Left hindlimb (tissue), 1 donor: ENCODE data around the gene R3HDM2.
"Not testable (repeated sequence)": the region's sequence is repeated elsewhere in the genome, so short reads cannot be mapped to it uniquely, and the experiment has no call there.

Experiments
- DNase-seq: peaks from one replicate; pipeline ENCODE4 v3.0.0-alpha.2; 2018

The R3HDM2 gene

DNA sequence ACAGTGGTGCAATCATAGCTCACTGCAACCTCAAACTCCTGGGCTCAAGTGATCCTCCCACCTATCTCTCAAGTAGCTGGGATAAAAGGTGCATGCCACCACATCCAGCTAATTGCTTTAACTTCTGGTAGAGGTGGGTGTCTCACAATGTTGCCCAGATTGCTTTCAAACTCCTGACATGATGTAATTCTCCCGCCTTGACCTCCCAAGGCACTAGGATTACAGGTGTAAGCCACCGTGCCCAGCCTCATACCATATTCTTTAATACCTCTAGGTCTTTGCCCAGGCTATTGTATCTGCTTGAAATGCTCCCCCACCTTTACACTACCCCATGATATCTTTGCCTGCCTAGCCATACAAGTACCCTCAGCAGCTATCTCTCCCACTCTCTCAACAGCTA lies 11.3 kb downstream of the R3HDM2 start:
- no peak for DNase-seq

DNA sequence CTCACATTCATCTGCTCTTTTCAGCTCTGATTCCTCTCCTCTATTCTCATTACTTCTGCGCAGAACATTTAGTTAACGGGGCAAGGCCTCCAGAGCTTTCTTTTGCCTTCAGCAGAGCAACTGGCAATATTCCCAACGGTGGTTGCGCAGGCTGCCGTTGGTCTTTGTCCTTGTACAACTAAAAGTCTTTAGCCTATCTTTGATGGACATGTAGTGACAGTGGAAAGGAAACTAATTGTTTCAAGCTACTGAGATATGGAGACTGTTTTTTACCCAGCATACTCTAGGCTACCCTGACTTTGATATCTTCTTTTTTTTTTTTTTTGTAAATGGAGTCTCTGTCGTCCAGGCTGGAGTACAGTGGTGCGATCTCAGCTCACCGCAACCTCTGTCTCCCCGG lies 12.6 kb downstream of the R3HDM2 start:
- no peak for DNase-seq

DNA sequence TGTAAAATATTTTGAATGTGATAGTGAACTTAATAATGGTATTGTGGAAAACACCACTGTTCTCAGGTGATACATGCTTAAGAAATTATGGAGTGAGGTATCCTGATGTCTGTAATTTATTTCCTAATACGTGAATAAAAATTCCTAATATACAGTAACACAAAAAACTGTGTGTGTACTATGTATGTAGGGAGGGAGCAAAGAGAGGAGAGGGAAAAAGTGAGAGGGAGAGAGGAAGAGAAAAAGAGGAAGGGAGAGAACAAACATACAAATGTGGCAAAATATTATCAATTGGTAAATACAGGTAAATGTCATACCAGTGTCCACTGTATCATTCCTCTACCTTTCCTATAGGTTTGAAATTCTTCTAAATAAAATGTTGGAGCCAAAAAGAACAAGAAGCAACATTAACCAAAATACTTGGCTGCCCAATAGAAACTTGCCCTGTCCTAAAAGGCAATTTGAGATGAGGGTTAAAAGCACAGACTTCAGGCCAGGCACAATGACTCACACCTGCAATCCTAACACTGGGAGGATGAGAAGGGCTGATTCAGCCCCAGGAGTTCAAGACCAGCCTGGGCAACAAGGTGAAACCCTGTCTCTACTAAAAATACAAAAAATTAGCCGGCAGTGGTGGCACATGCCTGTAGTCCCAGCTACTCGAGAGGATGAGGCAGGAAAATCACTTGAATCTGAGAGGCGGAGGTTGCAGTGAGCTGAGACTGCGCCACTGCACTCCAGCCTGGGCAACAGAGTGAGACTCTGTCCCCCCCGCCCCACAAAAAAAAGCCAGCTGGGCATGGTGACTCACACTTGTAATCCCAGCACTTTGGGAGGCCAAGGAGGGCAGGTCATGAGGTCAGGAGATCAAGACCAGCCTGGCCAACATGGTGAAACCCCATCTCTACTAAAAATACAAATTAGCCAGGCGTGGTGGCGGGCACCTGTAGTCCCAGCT lies 14.5 kb downstream of the R3HDM2 start:
- DNase-seq, result no peak

DNA sequence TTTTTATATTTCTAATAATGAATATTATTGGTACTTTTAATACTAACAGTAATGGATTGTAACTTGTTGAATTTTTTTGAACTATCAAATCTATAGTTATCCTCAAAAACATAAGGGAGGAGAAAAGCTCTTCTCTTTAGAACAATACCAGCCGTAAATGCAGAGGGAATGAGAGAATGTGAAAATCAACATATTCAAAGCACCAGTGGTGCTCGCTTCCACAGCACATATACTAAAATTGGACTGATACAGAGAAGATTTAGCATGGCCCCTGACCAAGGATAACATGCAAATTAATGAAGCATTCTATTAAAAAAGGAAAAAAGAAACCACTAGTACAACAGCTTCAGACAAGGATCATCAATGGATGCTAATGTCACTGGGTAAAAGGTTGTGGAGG lies 15.8 kb downstream of the R3HDM2 start:
- no peak for DNase-seq

DNA sequence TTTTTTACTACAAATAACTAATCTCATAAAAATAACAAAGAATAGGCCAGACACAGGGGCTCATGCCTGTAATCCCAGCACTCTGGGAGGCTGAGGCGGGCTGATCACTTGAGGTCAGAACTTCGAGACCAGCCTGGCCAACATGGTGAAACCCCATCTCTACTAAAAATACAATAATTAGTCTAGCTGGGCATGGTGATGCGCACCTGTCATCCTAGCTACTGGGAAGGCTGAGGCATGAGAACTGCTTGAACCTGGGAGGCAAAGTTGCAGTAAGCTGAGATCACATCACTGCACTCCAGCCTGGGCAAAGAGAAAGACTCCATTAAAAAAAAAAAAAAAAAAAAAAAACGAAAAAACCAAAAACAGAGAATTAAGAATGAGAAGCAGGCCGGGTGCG lies 16.7 kb downstream of the R3HDM2 start:
- not testable (repeated sequence) for DNase-seq

DNA sequence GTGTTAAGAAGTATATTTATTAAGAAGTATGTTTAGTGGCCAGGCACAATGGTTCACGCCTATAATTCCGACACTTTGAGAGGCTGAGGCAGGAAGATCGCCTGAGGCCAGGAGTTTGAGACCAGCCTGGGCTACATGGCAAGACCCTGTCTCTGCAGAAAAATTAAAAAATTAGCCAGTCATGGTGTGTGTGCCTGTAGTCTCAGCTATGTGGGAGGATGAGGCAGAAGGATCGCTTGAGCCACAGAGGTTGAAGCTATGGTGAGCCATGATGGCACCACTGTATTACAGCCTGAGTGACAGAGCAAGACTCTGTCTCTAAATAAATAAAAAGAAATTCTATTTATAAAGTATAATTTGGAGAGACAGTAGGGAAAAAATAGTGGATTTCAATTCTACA lies 20.3 kb downstream of the R3HDM2 start:
- DNase-seq, result no peak

DNA sequence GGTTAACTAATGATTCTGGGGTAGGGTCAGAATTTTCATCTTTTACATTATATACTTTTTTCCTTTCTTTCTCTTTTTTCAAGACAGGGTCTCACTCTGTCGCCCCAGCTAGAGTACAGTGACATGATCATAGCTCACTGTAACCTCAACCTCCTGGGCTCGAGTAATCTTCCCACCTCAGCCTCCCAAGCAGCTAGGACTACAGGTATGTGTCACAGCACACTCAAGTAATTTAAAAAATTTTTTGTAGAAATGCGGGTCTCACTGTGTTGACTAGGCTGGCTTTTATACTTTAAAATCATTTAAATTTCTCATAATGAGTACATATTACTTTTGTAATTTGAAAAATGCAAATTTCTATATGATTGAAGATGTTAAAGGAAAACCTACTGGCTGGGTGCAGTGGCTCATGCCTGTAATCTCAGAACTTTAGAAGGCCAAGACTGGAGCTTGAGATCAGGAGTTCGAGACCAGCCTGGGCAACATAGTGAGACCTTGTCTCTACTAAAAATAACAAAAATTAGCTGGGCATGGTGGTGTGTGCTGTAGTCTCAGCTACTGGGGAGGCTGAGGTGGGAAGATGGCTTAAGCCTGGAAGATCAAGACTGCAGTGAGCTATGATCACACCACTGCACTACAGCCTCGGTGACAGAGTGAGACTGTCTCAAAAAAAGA lies 25.7 kb downstream of the R3HDM2 start:
- DNase-seq, result no peak

DNA sequence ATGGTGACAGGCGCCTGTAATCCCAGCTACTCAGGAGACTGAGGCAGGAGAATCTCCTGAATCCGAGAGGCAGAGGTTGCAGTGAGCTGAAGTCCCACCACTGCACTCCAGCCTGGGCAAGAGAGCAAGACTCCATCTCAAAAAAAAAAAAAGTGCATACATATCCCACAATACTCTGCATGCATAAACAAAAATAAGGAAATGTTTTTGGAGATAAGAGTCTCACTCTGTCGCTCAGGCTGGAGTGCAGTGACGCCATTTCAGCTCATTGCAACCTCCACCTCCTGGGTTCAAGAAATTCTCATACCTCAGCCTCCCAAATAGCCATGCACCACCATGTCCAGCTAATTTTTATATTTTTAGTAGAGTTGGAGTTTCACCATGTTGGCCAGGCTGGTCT lies 28.7 kb downstream of the R3HDM2 start:
- not testable (repeated sequence) for DNase-seq

DNA sequence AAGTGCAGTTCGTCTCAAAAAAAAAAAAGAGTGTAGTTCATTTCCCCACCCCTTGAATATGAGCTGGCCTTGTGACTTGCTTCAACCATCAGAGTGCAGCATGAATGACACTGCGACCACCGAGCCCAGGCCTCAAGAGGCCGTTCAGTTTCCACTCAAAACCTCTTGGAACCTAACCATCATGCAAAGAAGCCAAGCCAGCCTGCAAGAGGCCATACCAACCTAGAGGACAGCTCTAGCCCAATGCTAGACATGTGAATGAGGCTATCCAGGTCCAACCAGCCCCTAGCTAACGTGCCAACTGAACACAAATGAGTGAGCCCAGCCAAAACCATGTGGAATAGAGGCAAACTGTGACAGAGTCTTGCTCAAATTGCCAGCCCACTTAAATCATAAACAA lies 29.7 kb downstream of the R3HDM2 start:
- no peak for DNase-seq

DNA sequence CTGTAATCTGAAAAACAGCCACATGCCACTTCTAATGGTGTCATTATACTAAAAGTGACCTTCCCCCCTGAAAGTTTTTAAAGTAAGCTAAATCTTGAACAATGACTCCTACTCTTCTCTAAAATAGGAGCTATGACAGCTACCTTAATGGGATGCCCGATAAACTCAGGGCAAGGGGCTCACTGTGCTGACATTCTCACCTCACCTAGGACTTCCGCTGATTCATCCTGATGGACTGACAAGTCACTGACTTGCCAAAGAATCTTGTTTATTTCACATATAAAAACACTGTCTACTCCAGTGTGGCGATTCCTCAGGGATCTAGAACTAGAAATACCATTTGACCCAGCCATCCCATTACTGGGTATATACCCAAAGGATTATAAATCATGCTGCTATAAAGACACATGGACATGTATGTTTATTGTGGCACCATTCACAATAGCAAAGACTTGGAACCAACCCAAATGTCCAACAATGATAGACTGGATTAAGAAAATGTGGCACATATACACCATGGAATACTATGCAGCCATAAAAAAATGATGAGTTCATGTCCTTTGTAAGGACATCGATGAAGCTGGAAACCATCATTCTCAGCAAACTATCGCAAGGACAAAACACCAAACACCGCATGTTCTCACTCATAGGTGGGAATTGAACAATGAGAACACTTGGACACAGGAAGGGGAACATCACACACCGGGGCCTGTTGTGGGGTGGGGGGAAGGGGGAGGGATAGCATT lies 31.0 kb downstream of the R3HDM2 start:
- DNase-seq, result not testable (repeated sequence)

DNA sequence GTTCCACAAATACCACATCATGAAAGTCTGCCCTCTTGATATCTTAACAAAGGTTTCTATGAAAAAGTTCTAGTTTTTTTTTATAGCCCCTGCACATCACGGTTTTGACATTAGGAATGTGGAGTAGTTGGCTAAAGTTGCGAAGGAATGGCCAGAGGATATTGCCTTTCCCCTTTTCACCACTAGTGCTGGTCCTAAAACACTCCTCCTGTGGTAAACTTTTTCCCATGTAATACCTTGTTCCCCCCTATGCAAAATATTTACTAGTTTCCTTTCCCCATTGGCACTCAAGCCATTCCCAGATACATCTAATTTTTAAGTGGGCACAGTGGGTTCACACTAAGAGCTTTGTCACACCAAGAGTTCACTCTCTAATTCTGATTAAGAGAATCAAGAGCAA lies 33.4 kb downstream of the R3HDM2 start:
- DNase-seq, result no peak

DNA sequence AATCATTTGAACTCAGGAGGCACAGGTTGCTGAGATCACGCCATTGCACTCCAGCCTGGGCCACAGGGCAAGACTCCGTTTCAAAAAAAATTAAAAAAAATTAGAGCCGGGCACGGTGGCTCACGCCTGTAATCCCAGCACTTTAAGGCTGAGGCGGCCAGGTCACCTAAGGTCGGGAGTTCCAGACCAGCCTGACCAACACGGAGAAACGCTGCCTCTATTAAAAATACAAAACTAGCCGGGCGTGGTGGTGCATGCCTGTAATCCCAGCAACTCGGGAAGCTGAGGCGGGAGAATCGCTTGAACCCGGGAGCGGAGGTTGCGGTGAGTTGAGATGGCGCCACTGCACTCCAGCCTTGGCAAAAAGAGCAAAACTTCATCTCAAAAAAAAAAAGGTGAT lies 35.7 kb downstream of the R3HDM2 start:
- no peak for DNase-seq

DNA sequence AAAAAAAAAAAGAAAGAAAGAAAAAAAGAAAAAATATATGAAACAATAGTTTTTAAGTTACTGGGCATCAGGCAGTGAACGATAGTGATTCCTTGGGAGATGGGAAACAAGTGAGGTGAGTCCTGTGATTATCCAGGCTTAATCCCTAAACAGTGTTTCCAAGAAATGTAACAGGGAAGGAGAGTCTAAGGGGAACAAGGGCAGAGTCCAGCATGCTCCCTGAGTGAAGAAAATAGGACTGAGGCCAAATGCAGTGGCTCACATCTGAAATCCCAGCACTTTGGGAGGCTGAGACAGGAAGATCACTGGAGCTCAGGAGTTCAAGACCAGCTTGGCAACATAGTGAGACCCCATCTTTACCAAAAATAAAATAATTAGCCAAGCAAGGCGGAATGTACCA lies 40.7 kb downstream of the R3HDM2 start:
- no peak for DNase-seq

DNA sequence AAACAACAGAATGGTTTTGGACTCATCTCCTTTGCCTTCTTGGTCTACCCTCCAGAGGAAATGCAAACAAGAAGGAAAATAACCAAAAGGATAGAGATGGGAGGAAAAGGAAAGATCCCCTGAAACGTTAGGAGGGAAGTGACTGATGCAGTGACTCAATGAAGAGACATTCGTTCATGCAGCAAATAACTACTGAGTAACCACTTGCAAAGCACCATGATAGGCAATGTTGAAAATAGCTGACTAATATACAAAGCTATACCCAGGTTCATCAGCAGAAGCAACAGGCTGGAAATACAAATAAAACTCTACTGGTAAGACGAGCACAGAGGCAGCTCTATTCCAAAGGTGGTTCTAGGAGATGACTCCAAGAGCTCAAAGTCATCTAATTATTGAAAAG lies 41.8 kb downstream of the R3HDM2 start:
- DNase-seq, result no peak

DNA sequence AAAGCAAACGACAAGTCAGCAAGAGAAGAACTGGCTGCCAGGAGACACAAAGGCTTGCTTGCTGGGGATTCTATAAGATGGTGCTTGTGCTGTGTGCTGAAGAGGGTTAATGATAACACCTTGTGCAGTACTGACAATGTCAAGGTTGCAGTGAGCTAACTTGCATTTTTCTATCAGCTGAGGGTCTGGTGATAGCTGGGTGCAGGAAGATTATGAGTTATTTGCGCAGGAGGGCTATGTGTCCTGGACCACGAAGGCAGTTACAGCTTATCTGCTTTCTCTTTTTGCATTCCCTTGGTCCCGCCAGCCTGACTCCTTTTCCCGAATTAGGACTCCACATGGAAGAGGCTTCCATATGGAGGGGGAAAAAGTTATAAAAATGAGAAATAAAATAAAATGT lies 42.4 kb downstream of the R3HDM2 start:
- no peak for DNase-seq

DNA sequence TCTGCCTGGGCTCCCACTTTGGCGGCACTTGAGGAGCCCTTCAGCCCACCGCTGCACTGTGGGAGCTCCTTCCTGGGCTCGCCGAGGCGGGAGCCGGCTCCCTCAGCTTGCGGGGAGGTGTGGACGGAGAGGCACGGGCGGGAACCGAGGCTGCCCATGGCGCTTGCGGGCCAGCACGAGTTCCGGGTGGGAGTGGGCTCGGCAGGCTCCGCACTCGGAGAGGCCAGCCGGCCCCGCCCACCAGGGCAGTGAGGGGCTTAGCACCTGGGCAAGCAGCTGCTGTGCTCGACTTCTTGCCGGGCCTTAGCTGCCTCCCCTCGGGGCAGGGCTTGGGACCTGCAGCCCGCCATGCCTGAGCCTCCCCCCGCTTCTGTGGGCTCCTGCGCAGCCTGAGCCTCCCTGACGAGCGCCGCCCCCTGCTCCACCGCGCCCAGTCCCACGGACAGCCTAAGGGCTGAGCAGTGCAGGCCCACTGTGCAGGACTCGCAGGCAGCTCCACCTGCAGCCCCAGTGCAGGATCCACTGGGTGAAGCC lies 44.6 kb downstream of the R3HDM2 start:
- DNase-seq, result no peak

DNA sequence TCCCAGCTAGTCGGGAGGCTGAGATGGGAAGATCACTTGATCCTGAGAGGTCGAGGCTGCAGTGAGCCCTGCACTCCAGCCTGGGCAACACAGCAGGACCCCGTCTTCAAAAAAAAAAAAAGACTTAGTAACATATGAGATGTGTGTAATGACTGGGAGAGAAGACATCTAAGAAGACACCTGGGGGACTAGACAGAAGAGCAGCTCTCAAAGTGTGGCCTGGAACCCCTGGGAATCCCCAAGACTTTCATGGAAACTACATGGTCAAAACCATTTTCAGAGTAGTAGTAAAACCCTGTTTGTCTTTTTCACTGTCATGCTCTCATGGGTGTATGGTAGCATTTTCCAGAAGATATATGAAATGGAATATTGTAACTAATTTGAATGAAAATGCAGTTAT lies 45.3 kb downstream of the R3HDM2 start:
- DNase-seq, result no peak

DNA sequence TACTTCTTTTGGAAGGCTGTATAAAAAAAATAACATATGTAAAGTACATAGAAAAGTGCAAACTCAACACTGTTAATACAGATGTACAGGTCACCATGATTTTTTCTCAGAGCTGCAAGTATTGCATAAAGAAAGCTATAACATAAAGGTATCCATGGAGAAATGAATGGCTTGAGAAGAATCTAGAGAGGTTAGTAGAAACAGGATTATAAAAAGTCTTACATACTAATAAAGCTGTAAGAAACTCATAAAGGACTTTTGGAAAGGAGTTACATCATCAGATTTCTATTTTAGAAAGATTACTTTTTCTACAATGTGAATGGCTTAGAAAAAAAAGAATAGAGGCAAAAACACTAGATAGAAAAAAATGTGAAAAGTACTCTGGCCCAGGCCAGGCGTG lies 46.4 kb downstream of the R3HDM2 start:
- DNase-seq, result no peak

DNA sequence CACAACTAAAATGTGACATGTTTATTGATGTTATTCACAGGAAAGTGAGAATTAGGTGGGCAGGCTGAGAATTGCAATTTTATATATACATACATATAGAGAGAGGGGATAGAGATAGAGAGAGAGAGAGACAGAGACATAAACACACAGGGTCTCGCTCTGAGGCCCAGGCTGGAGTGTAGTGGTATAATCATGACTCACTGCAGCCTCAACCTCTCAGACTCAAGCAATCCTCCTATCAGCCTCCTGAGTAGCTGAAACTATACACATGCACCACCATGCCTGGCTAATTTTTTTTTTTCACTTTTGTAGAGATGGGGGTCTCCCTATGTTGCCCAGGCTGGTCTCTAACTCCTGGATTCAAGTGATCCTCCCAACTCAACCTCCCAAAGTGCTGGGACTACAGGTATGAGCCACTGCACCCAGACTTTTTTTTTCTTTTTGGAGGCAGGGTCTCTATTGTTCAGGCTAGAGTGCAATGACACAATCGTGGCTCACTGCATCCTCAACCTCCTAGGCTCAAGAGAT lies 49.1 kb downstream of the R3HDM2 start:
- no peak for DNase-seq

DNA sequence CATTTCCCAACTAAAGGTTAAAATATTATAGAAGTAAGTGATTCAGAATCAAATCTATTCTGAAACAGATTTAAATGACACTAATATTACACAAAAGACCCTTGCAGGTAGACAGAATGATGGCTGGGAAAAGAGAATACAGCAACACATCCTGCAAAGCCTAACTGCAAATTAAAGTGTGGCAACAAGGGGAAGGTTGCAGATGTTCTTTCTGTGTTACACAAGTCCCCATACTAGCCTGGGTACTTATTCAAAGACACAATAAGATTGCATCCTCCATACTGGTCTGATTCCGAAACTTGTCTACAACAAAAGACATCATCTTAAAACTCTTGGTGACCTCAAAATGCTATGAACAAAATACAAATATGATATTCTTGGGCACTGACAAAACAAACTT lies 50.5 kb downstream of the R3HDM2 start:
- DNase-seq, result no peak

DNA sequence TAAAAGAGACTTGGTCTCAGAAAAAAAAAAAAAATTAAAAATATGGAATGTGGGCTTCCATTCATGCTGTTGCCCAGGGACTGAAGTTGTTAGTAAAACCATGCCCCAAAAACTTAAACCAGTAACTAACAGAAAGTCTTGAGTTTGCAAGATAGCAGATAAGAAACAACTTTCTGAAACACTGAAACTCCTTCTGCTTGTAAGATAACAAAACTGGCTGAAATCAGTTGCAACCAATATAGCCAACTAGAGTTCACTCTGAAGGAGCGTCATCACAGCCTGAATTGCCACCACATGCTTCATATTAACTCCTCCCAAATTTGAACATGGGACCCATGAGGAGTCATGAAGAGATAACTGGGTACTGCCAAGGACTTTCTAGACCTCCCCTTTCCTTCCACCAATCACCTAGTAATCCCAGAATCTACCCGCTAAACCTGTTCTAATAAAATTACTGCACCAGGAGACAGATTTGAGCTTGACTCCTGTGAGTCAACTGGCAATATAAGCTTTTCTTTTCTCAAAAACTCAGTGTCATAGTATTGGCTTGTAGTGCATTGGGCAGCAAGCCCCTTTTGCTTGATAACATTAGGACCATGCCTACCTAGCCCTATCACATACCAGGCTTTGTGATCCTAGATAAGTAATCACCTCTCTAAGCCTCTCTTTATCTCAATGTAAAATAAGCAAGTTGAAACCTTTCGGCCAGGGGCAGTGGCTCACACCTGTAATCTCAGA lies 53.6 kb downstream of the R3HDM2 start:
- DNase-seq, result no peak

DNA sequence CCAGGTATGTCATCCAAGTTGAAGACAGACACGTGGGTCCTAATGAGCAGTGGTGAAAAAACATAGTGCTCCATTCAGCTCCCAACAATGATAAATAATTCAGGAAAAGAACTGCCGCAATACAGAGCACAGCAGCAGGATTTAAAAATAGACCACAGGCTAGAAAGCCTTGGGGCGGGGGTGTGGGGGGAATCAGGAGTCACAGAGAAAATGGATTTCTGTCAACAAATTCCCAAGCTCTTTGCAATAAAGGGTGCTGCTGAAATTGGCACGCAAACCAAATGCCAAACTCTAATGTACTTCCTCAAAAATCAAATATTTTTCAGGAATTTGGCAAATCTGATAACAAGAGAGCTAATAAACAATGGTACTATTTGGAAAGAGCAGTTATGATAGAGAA lies 58.6 kb downstream of the R3HDM2 start:
- no peak for DNase-seq
